Measurements from ENCODE around the gene L3MBTL2.

The L3MBTL2 gene

GRCh38 chr22:41280854-41281253, 75.7 kb downstream of the L3MBTL2 start:
- FAIRE-seq, result no peak
